Measurements from ENCODE around the gene CLEC18A. TPM values are rescaled to one million over a fixed set of nuclear protein-coding genes. Genes with fewer than 3 reads are reported as not detected.

CLEC18A gene
- total RNA-seq, 1 donor from 2014 or later = 2.7 TPM

DNA sequence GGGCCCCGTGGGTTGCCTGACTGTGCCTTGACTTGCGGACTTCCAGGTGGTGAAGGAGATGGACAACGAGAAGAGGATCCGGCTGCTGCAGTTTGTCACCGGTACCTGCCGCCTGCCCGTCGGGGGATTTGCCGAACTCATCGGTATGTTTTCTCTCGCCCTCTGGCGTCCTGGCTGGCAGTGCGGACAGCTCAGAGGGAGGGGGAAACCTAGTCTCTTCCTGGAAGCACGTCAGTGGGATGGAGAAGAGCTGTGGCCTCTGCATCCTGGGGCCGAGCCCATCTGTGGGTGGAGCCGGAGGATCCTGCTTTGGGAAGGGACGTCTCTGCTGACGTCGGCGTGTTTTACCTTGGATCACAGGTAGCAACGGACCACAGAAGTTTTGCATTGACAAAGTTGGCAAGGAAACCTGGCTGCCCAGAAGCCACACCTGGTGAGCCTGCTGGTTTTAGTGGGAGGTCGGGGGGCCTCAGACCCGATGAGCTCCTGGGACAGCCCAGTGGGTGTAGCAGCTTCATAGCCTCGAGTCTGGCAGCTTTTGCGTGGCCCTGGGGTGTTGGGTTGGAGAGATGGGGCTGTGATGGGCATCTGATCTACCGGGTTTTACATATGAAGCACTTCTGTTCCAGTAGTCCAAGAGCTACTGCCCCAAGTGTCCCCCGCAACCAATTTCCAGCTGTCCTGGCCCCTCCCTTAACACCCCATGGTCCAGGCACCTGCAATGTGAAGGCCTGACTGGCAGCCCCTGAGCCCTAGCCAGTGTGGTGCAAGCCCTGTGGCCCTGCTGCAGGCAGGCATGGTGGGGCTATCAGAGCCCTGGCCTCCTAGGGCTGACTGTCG, 11.9 kb upstream of the CLEC18A start:
- no peak overlapping the region for H3K27ac ChIP-seq

DNA sequence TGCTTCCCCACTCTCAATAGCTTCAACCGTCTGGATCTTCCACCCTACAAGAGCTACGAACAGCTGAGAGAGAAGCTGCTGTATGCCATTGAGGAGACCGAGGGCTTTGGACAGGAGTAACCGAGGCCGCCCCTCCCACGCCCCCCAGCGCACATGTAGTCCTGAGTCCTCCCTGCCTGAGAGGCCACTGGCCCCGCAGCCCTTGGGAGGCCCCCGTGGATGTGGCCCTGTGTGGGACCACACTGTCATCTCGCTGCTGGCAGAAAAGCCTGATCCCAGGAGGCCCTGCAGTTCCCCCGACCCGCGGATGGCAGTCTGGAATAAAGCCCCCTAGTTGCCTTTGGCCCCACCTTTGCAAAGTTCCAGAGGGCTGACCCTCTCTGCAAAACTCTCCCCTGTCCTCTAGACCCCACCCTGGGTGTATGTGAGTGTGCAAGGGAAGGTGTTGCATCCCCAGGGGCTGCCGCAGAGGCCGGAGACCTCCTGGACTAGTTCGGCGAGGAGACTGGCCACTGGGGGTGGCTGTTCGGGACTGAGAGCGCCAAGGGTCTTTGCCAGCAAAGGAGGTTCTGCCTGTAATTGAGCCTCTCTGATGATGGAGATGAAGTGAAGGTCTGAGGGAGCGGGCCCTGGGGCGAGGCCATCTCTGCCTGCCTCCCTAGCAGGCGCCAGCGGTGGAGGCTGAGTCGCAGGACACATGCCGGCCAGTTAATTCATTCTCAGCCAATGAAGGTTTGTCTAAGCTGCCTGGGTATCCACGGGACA, 11.1 kb upstream of the CLEC18A start:
- H3K27ac ChIP-seq = no peak overlapping the region
- no peaks in the 10 kb centered on the region for H3K27me3 ChIP-seq (ENCODE audit: low read depth)
- ATAC-seq (no peak), DNase-seq (peak; percentile 47)
- no peak overlapping the region for H3K4me3 ChIP-seq
- TF ChIP-seq, protein P1, sequence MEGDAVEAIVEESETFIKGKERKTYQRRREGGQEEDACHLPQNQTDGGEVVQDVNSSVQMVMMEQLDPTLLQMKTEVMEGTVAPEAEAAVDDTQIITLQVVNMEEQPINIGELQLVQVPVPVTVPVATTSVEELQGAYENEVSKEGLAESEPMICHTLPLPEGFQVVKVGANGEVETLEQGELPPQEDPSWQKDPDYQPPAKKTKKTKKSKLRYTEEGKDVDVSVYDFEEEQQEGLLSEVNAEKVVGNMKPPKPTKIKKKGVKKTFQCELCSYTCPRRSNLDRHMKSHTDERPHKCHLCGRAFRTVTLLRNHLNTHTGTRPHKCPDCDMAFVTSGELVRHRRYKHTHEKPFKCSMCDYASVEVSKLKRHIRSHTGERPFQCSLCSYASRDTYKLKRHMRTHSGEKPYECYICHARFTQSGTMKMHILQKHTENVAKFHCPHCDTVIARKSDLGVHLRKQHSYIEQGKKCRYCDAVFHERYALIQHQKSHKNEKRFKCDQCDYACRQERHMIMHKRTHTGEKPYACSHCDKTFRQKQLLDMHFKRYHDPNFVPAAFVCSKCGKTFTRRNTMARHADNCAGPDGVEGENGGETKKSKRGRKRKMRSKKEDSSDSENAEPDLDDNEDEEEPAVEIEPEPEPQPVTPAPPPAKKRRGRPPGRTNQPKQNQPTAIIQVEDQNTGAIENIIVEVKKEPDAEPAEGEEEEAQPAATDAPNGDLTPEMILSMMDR (IDR thresholded peaks at IDR 0.05) = no peak
- intact Hi-C loops (cut with DNase I) = no loop called here
- H3K36me3 ChIP-seq = peaks cover 70% of the 10 kb centered on the region
- no peaks in the 10 kb centered on the region for H3K9me3 ChIP-seq
- peaks cover 7% of the 10 kb centered on the region for H3K4me1 ChIP-seq

More for the DNA sequence above, 11.9 kb upstream of the CLEC18A start:
- Histone ChIP-seq H3K4me3 (no peak overlapping the region), H3K9me3 (no peaks in the 10 kb centered on the region), H3K27me3 (ENCODE audit: low read depth) (no peaks in the 10 kb centered on the region), H3K36me3 (peaks cover 78% of the 10 kb centered on the region), H3K4me1 (peaks cover 7% of the 10 kb centered on the region)
- TF ChIP-seq, protein P1 (IDR thresholded peaks at IDR 0.05) = no peak
- DNase-seq (peak; percentile 35), ATAC-seq (no peak)
- intact Hi-C loops (cut with DNase I) = no loop called here

DNA sequence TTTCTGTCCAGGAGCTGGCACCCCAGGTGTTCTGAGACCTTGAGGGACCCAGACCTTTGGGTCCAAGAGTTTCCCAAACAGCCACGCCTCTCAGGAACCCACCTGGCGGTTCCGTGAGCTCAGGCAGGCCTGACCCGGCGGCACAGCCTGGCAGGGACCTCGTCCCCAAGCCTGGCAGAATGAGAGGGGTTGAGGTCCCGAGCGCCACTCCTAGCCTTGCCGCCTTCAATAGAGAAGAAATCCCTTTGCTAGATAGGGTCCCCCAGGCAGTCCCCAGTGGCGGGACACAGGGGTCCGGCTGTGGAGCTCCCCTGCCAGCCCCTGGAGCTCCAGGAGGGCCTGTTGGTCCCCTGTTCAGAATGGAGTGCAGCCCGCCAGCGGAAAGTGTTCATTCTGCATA, 10.5 kb upstream of the CLEC18A start:
- Histone ChIP-seq H3K36me3 (peaks cover 63% of the 10 kb centered on the region), H3K9me3 (no peaks in the 10 kb centered on the region), H3K27ac (peak overlapping the region; percentile 49), H3K27me3 (ENCODE audit: low read depth) (no peaks in the 10 kb centered on the region), H3K4me1 (peaks cover 7% of the 10 kb centered on the region), H3K4me3 (no peak overlapping the region)
- no peak for ATAC-seq
- peak; percentile 21 for DNase-seq
- TF ChIP-seq, protein P1 (IDR thresholded peaks at IDR 0.05) = no peak
- intact Hi-C loops (cut with DNase I) = no loop called here

DNA sequence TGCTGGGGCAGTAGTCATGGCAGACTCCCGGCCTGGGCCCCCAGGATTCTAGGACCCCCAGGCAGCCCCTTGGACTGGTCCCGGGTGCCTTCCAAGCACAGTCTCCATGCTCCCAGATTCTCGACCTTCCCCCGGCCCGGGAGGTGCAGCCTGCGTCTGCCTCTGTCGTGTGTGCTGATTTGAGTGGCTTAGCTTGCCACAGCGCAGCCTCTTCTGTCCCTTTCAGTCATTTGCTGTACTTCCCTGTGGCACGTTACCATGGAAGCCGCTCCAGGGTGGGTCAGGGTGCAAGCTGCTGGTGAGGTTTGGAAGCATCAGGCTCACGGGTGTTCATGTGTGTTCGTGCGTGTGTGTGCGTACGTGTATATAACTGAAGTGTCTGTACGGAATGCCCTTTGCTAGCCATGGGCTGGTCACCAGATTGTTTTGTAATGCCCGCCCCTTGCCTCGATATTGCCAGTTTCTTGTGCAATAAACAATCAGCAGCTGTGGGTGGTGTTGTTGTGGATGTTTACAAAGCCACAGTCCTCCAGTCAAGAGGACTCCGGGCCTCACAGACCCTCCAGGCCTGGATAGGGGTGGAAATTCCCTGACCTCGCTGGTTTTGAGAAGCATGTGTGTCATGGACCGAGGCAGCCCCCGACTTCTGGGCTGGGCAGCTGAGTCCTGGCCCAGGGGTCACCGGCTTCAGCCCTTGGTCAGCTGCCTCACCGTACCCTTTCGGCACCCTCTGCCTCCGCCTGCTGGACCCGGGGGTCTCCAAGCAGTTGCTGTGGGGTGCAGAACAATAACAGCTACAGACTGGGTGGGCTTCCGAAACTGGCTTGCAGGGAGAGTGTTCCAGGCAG, 9.7 kb upstream of the CLEC18A start:
- H3K27me3 ChIP-seq (ENCODE audit: low read depth) = no peaks in the 10 kb centered on the region
- ATAC-seq (peak; percentile 28 to 79), DNase-seq (peak; percentile 52)
- TF ChIP-seq, protein P1 (IDR thresholded peaks at IDR 0.05) = no peak
- peaks cover 7% of the 10 kb centered on the region for H3K4me1 ChIP-seq
- intact Hi-C loops (cut with DNase I) = no loop called here
- no peak overlapping the region for H3K4me3 ChIP-seq
- H3K27ac ChIP-seq = peak overlapping the region; percentile 49
- H3K36me3 ChIP-seq = peaks cover 55% of the 10 kb centered on the region
- no peaks in the 10 kb centered on the region for H3K9me3 ChIP-seq

DNA sequence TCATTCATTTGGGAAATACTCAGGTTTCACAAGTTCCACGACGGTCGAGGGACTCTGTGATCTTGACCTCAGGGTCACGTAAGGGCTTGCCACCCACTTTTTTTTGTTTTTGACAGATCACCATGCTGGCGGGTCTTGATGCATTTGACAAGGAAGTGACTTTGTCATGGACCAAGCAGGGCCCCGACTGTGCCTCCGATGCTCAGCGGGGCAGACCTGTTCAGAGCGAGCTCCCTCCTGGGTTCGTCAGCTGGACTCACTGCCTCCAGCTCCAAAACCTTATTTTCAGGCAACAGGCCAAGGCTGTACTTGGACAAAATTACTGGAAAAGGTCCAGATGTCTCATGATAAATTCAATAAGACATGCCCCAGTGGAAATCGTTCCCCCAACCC, 9.0 kb upstream of the CLEC18A start:
- Histone ChIP-seq H3K9me3 (no peaks in the 10 kb centered on the region), H3K27me3 (ENCODE audit: low read depth) (no peaks in the 10 kb centered on the region), H3K4me1 (peaks cover 7% of the 10 kb centered on the region), H3K27ac (peak overlapping the region; percentile 8), H3K4me3 (no peak overlapping the region), H3K36me3 (peaks cover 49% of the 10 kb centered on the region)
- intact Hi-C loops (cut with DNase I) = no loop called here
- TF ChIP-seq, protein P1 (IDR thresholded peaks at IDR 0.05) = no peak
- ATAC-seq (no peak), DNase-seq (peak; percentile 23)

All from lower lobe of right lung (tissue), 2 donors.